ENCODE results near the gene DCST2.

DCST2 gene

GRCh38 chr1:155026588-155026987 lies 7.0 kb downstream of the DCST2 start:
- no peak for DNase-seq (ENCODE audit: low spot score)

DNA sequence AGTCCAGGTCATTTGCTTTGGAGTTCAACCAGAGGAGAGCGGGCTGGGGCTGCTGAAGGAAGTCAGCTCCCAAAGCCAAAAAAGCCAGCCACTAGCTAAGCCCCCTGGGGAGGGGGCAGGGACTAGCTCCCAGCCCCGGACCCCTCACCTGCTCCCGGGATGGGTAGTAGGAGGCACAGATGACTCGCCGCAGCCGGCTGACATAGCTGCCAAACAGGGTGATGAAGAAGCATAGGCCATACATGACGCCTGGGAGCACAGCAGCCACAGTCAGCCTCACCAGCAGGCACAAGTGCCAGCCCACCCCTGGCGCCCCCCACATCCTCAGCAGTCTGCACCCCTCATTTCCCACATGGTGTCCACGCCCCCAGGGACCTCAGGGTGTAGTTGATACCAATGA lies 7.4 kb downstream of the DCST2 start:
- no peak for DNase-seq (ENCODE audit: low spot score)

GRCh38 chr1:155024315-155024714 lies 9.3 kb downstream of the DCST2 start:
- no peak for DNase-seq (ENCODE audit: low spot score)

DNA sequence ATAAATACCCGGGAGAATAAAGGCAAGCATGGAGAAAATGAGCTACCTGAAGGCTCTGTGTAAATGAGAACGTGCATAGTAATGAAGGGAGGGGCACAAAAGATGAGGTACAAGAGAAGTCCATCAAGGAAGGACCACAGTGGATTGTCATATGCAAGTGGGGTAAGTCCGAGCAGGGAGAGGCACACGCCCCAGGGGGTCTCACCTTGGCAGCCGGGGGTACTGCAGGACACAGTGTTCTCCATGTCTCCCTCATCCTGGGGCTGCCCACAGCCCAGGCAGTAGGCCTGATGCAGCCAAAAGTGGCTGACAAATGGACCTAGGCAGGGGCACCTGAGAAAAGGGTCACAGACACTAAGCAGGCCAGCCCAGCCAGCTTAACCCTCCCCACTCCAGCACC lies 10.0 kb downstream of the DCST2 start:
- DNase-seq (ENCODE audit: low spot score) = no peak

GRCh38 chr1:155022927-155023236 lies 10.7 kb downstream of the DCST2 start:
- no peak for DNase-seq (ENCODE audit: low spot score)

DNA sequence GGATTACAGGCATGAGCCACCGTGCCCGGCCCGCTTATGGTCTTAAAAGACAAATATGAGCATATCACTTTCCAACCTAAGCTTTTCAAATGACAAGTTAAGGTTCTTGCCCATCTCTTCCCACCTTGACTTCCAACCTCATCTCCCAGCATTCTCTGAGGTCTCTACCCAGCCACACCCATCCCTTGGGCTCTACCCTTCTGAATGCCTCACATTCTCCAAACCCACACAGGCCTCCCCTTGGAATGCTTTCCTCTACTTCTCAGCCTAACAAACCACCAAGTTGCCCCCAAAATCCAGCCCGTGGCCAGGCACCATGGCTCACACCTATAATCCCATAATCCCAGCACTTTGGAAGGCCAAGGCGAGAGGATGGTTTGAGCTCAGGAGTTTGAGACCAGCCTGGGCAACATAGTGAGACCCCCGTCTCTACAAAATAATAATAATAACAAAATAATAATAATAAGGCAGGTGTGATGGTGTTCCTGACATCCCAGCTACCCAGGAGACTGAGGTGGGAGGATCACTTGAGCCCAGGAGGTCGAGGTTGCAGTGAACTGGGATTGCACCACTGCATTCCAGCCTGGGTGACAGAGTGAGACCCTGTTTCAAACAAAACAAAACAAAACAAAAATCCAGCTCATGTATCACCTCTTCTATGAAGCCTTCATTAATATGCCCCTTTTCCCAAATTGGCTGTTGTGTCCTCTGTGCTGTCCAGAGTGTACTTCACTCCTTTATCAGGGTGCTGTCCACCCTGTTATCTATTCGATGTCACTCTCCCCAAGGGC lies 11.2 kb downstream of the DCST2 start:
- no peak for DNase-seq (ENCODE audit: low spot score)

DNA sequence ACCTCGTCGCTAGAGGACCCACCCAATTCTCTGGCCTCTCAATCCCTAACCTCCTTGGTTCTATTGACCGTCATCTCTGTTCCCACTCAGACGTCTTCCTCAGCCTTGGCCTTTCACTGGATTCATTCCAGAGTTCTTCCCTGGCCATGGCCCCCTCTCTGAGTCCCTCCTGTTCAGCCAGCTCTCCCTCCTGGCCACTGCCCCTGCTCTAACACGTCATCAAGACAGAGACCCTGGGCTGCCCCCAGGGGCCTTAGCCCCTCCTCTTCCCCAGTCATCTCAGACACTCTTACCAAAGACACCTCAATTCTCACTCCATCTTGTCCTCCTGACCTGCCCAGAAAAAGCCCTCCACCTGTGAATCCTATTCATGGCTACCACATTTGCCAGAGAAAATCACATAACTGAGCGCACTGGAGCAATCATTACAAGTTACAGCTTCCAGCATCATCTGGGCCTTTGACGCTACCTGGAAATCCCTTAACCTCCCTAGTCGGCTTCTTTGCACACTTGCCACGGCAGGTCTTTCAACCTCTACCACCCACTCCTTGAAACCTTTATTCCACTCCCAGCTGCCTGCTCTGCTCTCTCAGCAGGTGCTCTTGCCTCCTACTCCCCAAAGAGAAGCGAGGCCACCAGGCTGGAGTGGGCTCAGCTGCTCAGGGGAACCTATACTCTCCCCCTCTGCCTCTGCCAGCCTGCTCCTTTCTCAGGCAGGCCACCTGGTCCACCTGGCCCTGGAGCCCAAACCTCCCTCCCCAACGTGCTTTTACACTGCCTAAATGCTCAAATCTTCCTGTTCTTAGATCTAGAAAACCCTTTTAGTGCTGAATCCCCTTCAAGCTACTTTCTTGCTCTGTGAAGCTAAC lies 14.0 kb downstream of the DCST2 start:
- DNase-seq (ENCODE audit: low spot score) = no peak

DNA sequence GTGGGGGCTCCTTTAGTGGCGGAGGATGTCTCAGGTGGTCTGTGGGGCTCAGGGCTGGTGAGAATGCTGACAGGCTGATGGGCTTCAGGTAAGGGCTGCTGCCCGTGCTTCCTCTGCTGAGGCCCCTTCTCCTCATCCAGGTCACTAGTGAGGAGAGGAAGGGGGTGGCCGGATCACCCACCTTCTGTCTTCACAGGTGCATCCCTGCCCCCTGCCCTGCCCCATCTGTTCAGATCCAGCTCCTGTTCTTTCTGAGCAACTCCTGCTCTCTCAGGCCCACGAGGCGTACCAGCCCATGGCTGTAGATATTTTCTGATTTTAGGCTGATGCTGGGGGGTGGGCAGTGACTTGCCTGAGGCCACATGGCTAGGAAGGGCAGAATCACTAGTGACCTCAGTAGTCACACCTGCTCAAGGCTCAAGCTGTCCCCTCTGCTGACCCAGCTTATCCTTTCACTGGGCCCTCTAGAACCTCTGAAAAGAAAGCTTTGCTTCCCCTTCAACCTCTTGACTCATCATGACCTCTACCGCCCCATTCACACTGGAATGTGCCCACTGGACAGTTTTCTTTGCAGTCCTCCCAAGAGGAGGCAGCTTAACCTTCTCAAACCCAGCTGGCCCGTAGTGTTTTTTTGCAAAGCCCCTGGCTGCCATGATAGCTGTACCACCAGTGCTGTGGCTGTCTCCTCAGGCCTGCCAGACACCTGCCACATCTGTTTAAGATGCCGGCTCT lies 14.8 kb downstream of the DCST2 start:
- DNase-seq (ENCODE audit: low spot score) = no peak

DNA sequence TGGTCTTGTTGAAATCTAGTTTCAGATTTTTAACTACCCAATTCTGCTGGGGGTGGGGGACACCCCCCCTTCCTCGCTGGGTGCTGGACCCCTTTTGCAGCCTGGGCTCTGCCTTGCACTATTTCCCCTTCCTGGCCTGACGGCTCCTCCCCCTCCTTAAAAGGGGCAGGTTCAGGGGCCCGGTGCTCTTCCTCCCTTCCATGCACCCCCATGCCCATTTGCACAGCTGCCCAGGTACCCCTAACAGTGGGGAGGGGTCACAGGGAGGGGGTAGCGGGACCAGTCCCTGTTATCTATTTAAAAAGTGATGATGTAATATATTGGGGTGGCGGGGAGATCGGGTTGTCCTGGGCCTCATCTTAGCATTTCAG lies 15.7 kb downstream of the DCST2 start:
- no peak for DNase-seq (ENCODE audit: low spot score)

GRCh38 chr1:155017041-155017945 lies 16.3 kb downstream of the DCST2 start:
- DNase-seq (ENCODE audit: low spot score) = peak; percentile 77

DNA sequence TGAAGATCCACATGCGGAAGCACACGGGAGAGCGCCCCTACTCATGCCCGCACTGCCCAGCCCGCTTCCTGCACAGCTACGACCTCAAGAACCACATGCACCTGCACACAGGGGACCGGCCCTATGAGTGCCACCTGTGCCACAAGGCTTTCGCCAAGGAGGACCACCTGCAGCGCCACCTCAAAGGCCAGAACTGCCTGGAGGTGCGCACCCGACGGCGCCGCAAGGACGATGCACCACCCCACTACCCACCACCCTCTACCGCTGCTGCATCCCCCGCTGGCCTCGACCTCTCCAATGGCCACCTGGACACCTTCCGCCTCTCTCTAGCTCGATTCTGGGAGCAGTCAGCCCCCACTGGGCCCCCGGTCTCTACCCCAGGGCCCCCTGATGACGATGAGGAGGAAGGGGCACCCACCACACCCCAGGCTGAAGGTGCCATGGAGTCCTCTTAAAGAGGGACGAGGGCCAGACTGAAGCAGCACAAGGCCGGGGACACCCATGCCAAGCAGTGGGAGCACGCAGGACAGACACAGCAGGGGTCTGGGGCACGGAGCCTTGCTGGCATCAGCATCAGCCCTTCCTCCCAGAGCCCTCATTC lies 17.2 kb downstream of the DCST2 start:
- no peak for DNase-seq (ENCODE audit: low spot score)

DNA sequence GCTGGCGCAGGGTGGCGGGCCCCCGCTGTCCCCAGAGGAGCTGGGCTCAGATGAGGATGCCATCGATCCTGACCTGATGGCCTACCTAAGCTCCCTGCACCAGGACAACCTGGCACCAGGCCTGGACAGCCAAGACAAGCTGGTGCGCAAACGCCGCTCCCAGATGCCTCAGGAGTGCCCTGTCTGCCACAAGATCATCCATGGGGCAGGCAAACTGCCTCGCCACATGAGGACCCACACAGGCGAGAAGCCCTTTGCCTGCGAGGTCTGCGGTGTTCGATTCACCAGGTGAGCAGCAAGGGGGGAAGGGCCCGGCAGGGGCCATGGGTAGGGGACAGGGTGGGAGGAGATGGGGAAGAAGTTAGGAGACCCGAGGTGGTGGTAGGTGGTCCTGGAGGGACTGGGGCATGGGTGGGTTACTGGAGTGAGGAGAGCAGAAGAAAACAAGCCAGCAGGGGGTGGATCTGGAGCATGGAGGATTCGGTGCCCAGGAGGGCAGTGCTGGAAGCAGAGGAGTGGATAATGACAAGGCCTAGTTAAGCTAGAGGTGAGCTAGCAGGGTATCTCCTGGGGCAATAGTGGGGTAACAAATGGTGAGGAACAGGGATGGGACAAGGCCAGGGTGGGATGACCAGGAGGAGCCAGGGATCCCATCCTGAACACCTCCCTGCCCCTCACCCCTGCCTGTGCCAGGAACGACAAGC lies 17.9 kb downstream of the DCST2 start:
- no peak for DNase-seq (ENCODE audit: low spot score)

DNA sequence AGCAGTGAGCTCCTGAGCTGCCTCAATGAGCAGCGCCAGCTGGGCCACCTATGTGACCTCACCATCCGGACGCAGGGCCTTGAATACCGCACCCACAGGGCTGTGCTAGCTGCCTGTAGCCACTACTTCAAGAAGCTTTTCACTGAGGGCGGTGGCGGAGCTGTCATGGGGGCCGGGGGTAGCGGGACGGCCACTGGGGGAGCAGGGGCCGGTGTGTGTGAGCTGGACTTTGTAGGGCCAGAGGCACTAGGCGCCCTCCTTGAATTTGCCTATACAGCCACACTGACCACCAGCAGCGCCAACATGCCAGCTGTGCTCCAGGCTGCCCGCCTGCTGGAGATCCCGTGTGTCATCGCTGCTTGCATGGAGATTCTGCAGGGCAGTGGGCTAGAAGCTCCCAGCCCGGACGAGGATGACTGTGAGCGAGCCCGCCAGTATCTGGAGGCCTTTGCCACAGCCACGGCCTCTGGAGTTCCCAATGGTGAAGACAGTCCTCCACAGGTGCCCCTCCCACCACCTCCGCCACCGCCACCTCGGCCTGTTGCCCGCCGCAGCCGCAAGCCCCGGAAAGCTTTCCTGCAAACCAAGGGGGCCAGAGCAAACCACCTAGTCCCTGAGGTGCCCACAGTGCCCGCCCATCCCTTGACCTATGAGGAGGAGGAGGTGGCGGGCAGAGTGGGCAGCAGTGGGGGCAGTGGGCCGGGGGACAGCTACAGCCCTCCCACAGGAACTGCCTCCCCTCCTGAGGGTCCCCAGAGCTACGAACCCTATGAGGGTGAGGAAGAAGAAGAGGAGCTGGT lies 18.7 kb downstream of the DCST2 start:
- no peak for DNase-seq (ENCODE audit: low spot score)

DNA sequence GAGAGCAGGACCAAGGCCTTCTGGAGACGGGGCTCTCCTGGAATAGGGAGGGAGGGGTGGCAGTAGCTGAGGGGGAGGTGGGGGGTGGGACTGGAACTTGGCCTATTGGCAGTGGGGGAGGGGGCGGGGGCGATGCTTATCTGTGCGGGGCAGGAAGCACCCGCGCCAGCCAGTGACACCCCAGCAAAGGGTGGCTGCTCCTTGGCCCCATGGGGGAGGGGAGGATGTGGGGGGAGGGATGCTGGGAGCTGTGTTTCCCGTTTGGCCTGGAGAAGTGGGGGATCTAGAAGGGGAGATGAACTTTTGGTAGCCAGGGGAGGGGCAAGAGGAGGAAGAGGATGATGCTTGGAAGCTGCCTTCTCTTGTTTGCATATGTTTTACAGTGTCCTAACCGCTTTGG lies 19.9 kb downstream of the DCST2 start:
- no peak for DNase-seq (ENCODE audit: low spot score)

GRCh38 chr1:155012776-155013602 lies 20.6 kb downstream of the DCST2 start:
- no peak for DNase-seq (ENCODE audit: low spot score)

DNA sequence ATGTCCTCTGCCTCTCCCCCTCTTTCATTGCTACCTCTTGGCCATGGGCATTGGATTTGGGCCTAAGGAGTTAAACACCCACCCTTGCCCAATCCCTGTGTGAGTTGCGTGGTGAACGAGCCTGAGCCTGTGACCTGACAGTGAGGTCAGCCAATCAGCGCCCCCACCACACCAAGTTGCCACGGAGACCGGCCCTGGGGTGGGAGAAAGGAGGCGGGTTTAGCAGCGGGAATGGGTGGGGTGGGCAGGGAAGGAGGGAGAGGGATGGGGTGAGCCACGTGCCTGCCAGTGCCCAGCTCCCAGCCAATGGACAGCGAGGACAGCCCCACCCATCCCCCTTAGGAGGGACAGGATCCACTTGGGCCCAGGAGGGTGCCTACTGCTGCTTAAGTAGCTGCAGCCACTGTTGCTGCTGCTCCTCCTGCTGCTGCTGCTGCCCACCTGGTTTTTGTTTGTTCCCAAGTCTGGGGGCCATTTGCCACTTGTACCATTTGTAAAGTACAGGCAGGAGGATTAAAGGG lies 21.5 kb downstream of the DCST2 start:
- no peak for DNase-seq (ENCODE audit: low spot score)

DNA sequence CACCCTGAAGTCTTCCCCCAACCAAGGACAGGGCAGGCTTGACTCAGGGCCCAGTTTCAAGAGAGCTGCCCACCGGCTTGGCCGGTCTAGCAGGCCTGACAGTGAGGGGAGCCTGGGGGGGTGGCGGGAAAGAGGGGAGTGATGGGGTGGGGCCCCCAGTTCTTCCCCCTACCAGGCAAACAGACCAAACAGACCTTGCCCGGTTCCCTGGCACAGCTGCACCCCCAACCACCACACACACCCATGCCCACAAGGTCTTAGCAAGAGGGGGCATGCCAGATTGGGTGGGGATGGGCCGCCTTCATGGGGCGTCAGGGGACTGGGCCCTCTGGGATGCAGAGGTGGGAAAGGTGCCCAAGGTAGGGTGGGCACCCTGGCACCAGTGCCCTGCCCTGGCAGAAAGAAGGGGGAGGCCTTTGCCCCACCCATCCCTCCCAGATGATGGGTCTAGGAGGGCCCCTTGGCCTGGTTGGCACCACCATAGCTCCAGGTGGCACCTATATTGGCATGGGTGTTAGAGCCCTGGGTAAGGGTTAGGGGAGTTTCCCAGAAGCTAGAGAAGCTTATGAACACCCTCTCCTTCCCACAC lies 22.1 kb downstream of the DCST2 start:
- DNase-seq (ENCODE audit: low spot score) = no peak

DNA sequence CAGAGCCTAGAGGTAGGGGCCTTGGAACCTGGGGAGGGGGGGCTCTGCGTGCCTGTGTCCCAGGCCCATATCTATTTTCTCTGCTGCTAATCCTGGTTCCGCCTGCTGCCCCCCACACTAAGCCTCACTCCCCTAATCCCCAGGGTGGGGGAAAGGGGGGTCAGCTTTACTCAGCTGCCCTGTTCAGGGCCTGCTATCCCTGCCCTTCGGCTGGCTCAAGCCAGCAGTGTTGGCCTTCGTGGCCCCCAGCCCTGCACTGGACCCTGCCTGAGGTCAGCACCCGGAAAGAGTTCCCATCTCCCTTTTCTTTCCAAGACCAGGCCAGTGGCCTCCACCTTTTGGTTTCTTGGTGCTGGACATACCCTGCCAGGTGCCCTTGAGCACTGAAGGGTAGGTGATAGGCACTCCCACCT lies 22.6 kb downstream of the DCST2 start:
- no peak for DNase-seq (ENCODE audit: low spot score)

Data from kidney capillary endothelial cell (primary cell).